ENCODE data around the gene PPP6R1.
"Not testable (repeated sequence)": the region's sequence is repeated elsewhere in the genome, so short reads cannot be mapped to it uniquely, and the experiment has no call there.

PPP6R1 gene

GRCh38 chr19:55241935-55242464 is 16.8 kb downstream of the PPP6R1 start:
- no peak for DNase-seq (ENCODE audit: low read depth)

- DNase-seq (ENCODE audit: low read depth): no peak
Observed at GRCh38 chr19:55241143-55241934, 17.5 kb downstream of the PPP6R1 start.

DNA sequence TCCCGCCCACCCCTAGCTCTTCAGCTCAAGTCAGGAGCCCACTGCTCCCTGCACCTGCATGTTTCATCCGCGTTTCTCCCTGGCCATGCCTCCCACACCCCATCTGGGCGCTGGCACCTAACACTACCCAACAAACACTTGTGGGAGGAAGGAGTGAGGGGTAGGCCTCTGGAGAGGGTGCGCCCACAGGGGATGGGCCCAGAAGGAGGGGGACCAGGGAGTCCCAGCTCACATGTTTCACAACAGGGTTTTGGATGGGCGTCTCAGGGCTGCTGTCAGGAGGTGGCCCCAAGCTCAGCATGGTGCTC is 18.1 kb downstream of the PPP6R1 start:
- DNase-seq (ENCODE audit: low read depth): no peak

DNA sequence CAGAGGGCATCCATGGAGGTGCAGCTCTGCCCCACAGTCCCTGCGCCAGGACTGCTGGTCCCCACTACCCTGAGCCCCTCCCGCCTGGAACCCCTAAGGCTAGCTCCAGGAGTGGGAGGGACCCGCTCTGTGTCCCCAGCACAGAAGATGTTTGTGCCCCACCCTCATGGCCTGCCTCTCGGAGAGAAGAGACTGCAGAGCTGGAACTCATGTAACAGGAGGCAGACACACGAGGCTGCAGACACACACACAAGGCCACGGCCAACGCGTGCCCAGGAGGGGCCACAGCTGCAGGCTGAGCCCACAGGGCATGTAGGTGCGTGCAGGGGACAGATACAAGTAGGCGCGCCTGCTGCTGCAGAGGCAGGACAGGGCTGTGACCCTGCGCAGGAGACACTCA is 19.8 kb downstream of the PPP6R1 start:
- no peak for DNase-seq (ENCODE audit: low read depth)

- DNase-seq (ENCODE audit: low read depth): no peak
Observed at GRCh38 chr19:55238030-55238429, 20.8 kb downstream of the PPP6R1 start.

- DNase-seq (ENCODE audit: low read depth): no peak
Observed at GRCh38 chr19:55232986-55233385, 25.8 kb downstream of the PPP6R1 start.

DNA sequence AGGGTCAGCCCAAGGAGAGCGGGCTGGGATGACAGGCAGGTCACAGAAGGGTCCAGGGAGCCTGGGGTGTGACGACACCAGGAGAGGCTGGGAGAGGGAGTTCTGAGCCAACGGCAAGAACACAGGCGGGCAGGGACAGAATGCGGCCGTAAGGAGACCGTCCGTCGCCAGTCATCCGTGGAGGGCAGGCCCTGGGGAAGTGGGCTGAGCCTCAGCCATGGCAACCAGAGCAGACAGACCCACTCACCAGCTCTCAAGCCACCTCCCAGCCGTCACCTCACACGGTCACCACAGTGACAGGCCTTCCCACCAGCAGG is 26.6 kb downstream of the PPP6R1 start:
- no peak for DNase-seq (ENCODE audit: low read depth)

DNA sequence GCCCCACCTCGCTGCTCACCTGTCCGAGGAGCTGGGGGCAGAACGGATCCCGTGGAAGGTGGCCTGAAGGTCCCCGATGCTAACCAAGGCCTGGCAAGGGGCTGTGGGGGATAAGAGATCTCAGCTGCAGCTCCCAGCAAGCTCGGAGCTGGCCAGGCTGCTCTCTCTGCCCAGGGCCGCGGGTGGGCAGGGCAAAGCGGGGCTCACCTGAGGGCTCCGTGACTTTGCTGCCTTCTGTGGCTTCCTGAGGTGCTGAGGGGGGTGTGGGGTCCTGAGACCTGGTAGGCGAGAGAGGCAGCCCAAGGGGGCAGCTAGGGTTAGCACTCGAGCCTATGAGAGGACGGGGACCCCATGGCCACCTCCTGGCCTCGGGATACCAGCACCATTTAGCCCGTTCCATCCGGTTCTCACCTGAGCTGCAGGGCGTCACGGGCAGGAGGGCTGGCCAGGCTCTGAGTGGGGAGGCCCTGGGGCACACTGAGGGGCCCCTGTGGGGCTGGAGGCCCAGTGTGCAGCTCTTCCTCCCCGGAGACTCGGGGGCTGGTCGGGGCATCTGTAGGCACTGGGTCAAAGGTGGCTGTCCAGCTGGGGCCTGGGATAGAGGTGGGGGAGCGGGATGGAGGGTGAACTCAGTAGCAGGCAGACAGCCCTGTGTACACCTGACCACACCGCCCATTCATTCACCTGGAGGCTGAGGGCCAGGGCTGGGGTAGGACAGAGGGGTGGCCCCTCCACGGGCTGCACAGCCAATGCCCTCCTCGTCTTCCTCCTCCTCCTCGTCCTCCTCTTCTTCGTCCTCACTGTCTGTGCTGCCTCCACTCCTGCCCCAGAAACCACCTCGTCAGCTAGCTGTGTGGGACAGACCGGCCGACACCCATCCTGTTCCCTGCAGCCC is 27.2 kb downstream of the PPP6R1 start:
- DNase-seq (ENCODE audit: low read depth): no peak

DNA sequence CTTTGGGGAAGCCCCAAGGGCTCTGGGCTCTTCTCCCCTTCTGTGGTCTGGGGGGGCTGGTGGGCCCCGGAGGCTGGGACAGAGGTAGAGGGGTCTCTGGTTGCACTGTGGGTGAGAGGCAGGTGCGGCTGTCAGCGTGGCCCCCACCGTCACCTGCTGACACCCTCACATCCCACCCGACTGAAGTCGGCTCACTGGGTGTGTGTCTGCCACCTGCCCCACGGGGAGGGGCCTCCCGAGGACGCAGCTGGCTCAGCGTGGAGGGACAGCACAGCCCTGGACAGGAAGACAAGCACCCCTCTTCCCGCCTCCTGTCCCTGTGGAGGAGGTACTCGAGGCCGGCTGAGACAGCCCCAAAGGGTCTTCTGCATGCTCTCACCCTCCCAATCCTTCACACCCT is 28.0 kb downstream of the PPP6R1 start:
- DNase-seq (ENCODE audit: low read depth): no peak

- DNase-seq (ENCODE audit: low read depth): no peak
Observed at GRCh38 chr19:55230329-55230728, 28.5 kb downstream of the PPP6R1 start.

DNA sequence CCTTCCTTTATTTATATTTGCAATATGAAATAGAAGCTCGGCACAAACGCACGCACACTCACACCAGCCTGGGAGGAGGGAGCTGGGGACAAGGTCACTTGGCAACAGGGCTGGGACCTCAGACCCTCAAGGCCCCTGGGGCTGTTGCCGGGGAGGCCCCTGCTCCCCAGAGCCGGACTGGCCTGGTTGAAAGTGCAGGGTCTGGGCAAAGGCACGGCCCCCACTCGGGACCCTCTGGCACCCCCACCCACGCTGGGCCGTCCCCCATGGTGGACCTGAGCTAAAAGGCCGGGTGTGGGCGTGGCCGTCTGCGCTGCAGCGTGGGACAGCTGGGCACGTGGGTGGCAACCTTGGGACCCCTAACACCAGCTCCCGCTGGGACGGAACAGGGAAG is 29.0 kb downstream of the PPP6R1 start:
- no peak for DNase-seq (ENCODE audit: low read depth)

GRCh38 chr19:55229145-55229788 is 29.6 kb downstream of the PPP6R1 start:
- no peak for DNase-seq (ENCODE audit: low read depth)

DNA sequence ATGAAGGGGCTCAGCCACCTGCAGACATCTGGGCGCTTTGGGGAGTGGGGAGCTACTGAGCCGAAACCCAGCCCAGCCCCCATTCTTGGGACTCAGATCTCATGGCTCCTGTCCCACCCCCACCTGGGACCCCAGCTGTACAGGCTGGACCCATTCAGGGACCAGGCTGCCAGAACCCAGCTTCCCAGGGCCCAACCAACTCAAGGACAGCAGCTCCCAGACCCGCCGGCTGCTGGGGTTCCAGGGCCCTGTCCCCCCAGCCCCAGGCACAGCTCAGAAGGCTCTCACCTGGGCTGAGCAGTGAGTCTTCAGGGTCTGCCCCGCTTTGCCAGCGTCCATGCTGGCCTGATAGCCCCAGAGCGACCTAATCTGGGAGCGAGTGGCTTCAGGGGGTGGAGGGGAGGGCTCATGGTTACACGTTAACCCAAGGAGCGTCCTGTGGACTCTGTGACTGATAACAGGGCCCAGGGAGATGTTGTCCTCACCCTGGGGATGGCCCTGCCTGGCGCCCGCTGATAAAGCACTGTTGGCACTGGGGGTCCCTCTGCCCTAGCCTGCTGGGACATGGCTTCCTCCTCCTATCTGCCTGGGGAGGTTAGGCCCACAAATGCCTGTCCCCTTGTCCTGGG is 30.3 kb downstream of the PPP6R1 start, which contains the start of gene TMEM86B:
Gene TMEM86B (minus strand): TSS at position 361 of the 629 bp plus-strand sequence. CDS start 22 bp downstream, at position 339.
- DNase-seq (ENCODE audit: low read depth): no peak

- DNase-seq (ENCODE audit: low read depth): no peak
Observed at GRCh38 chr19:55228015-55228391, 30.8 kb downstream of the PPP6R1 start.

- no peak for DNase-seq (ENCODE audit: low read depth)
Observed at GRCh38 chr19:55227241-55228014, 31.4 kb downstream of the PPP6R1 start.

- DNase-seq (ENCODE audit: low read depth): no peak
Observed at GRCh38 chr19:55226788-55227187, 32.0 kb downstream of the PPP6R1 start.

- no peak for DNase-seq (ENCODE audit: low read depth)
Observed at GRCh38 chr19:55226273-55226672, 32.5 kb downstream of the PPP6R1 start.

DNA sequence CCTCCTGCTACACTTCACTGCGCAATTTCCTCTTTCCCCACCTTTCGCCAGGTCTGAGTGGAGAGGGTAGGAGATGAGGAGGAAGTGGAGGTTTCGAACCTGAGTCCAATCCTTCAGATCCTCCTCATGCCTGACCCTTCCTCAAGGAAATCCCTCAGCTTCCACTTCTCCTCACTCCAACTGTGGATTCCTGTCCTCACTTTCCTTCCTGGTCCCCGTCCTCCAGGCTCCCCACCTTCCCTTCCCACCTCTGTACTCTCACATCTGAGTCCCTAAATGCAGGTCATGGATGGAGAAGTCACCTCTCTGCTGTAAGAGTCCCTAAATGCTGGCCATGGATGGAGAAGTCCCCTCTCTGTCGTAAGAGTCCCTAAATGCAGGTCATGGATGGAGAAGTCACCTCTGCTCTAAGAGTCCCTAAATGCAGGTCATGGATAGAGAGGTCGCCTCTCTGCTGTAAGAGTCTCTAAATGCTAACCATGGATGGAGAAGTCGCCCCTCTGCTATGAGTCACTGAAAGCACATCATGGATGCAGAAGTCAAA is 33.3 kb downstream of the PPP6R1 start:
- no peak for DNase-seq (ENCODE audit: low read depth)

DNA sequence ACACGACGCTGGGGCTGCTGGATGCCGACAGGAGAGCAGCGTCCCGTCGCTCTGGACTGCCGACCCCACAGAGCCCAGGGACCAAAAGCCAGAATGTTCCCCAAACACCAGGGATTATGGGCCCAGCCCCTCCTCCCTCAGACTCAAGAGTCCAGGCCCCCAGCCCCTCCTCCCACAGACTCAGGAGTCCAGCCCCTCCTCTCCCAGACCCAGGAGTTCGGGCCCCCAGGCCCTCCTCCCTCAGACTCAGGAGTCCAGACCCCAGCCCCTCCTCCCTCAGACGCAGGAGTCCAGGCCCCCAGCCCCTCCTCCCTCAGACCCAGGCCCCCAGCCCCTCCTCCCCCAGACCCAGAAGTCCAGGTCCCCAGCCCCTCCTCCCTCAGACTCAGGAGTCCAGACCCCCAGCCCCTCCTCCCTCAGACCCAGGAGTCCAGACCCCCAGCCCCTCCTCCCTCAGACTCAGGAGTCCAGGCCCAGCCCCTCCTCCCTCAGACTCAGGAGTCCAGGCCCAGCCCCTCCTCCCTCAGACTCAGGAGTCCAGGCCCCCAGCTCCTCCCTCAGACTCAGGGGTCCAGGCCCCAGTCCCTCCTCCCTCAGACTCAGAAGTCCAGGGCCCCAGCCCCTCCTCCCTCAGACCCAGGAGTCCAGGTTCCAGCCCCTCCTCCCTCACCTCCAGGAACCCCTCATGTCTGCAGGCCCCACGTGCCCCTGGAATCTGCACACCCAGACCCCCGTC is 34.0 kb downstream of the PPP6R1 start:
- DNase-seq (ENCODE audit: low read depth): not testable (repeated sequence)

- no peak for DNase-seq (ENCODE audit: low read depth)
Observed at GRCh38 chr19:55224038-55224665, 34.7 kb downstream of the PPP6R1 start.

Data from fibroblast of the conjunctiva (primary cell).